GM19438 (cell line): ENCODE results near the gene NLGN3.

Experiments
- ATAC-seq: cut with Tn5 transposase; IDR thresholded peaks from one replicate; pipeline ENCODE4 v1.9.1; 2021; ENCODE audit warnings: low read depth; ENCODE audit not compliant: unreplicated experiment

NLGN3 gene

DNA sequence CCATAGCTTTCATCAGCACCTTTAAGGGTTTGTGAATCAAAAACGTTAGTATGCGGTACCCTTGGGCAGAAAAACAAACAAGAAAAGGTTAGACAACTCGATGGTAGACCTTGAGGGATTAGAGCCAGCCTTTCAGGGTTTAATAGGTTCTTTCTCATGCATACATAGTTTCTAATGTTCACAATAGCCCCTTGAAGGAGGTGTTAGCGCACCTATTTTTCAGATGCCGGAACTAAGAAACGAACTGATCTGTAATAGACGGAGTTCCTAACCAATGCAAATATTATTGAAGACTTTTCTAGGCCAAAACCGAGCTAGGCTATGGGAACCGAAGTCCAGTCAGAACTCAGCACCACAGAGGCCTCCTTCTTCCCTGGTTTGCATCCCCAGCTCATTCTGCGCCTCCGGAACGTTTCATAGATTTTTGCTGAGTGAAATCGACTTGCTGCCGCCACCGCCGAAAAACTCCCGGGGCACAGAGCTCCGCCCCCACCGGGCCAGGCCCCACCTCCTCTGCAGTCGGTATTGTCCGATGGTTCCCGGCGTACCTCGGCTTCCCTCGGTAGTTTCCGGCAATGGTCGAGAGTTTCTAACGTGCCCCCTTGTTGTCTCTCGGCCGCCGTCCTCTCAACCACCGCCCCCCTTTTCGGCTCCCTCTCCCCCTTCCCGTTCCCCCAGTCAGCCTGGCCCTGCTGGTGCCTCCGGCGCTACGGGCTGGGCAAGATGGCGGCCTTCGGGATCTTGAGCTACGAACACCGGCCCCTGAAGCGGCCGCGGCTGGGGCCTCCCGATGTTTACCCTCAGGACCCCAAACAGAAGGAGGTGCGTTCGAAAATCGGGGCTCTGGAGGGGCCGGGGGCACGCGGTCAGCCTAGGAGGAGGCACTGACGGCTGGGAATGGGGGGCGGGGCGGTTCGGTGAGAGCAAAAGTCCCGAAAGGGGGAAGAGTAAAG, 26.3 kb upstream of the NLGN3 start, which contains the start of gene MED12:
Gene MED12 (plus strand): TSS at position 565 of the 953 bp plus-strand sequence. CDS start 159 bp downstream, at position 724.
- ATAC-seq, result peak; percentile 94

DNA sequence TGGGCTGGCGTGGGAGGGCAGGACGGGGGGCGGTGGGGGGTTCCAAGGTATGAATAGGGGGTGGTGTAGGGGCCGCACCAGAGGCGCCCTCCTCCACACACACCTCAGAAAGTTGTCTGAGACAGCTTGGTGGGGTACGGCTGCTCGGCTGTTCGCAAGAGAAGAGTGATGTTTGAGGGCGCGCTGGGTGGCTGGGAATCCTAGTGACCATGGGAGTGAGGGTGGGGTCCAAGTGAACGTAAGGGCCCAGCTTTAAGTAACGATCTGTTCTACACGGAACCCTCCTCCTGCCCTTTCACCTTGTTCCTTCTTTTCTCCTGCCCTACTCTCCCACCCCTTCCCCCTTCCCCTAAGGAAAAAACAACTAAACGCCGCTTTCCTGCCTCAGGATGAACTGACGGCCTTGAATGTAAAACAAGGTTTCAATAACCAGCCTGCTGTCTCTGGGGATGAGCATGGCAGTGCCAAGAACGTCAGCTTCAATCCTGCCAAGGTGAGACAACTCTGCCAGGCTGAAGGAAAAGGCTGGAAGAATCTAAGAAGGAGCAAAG, 25.6 kb upstream of the NLGN3 start:
- ATAC-seq, result peak; percentile 25

DNA sequence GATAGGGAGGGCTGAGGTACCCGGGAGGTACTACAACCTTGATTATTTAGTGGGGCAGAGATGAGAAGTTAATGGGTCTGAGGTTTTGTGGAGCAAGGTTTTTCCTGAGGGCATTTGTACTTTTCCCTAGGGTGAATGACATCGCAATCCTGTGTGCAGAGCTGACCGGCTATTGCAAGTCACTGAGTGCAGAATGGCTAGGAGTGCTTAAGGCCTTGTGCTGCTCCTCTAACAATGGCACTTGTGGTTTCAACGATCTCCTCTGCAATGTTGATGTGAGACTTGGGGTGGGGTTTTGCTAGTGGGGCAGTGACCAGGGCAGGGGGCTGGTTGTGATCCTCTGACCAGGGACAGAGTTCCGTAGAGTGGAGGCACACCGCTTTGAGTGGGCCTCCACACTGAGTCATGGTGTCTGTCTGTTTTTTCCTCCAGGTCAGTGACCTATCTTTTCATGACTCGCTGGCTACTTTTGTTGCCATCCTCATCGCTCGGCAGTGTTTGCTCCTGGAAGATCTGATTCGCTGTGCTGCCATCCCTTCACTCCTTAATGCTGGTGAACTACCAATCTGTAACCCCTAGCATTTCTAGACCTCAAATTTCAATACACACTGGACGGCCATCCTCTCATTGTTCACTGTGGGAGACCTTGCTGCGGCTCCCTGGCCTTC, 16.3 kb upstream of the NLGN3 start:
- ATAC-seq, result no peak

DNA sequence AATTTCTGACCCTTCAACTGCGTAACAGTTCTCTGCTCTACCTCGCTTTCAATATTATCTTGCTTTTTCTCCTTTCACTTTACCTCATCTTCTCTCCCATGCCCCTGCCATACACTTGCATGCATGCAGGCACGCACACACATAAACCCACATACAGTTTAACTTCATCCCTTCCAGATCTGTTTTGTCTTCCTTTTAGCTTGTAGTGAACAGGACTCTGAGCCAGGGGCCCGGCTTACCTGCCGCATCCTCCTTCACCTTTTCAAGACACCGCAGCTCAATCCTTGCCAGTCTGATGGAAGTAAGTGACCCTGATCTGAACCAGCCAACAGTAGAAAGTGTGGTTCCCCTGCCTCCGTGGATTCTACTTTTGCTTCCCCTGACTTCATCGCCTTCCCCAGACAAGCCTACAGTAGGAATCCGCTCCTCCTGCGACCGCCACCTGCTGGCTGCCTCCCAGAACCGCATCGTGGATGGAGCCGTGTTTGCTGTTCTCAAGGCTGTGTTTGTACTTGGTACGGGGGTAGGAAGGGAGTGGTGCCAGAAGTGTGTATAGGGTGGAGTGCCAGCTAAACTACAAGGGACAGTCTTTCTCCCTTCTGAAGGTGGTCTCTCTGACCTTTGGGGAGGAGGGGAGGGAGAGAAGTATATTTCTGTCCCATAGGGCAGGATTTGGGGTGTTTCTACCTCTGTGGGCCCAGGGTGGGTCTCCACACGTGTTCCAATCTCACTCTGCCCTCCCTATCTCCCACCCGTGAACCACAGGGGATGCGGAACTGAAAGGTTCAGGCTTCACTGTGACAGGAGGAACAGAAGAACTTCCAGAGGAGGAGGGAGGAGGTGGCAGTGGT, 15.5 kb upstream of the NLGN3 start:
- peak; percentile 64 for ATAC-seq

DNA sequence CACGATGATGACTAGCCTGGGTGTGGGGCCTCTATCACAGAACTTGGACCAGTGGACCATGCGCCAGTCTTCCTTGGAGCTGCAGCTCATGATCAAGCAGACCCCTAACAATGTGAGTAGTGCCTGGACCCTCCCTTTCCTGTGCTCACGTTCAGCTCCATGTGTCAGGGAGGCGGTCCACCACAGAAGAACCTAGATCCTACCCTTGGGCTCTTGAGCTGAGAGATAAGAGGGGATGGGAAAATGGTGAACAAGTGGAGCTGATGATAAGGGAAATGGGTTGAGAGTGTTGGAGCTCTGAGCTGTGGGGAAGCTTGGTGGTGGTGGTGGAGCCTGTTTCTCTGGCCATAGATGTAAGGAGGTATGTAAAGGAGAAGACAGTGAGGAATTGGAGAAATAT, 13.1 kb upstream of the NLGN3 start:
- ATAC-seq, result no peak

DNA sequence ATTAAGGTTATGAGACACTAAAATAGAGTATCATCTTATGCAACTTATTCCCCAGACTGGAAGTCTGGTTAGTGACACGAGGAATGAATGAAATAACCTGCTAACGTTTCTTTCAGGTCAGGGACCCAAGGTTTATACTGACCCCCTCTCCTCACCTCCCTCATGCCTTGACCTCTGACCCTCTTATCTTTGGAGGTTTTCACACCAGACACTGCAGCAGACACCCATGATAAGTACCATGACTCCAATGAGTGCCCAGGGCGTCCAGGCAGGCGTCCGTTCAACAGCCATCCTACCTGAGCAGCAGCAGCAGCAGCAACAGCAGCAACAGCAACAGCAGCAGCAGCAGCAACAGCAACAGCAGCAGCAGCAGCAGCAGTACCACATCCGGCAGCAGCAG, 4.2 kb upstream of the NLGN3 start:
- ATAC-seq, result no peak

DNA sequence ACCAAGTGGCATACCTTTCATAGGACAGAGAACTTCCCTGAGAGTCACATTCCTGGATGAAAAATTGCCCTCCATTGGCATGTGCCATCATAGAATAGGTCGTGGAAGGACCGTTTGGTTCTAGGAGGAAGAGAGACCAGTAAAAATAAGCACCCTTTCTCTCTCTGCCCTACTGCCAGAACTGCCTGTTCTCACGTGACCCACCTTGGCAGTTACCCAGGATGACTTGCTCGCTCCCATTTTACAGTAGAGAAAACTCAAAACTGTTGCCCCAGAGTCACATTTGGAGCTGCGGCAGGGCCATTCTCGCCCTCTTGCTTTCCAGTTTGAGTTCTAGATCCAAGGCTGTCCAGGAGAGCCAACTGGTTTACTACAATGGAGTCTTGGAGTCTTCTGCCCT, 1.1 kb upstream of the NLGN3 start:
- ATAC-seq, result no peak

DNA sequence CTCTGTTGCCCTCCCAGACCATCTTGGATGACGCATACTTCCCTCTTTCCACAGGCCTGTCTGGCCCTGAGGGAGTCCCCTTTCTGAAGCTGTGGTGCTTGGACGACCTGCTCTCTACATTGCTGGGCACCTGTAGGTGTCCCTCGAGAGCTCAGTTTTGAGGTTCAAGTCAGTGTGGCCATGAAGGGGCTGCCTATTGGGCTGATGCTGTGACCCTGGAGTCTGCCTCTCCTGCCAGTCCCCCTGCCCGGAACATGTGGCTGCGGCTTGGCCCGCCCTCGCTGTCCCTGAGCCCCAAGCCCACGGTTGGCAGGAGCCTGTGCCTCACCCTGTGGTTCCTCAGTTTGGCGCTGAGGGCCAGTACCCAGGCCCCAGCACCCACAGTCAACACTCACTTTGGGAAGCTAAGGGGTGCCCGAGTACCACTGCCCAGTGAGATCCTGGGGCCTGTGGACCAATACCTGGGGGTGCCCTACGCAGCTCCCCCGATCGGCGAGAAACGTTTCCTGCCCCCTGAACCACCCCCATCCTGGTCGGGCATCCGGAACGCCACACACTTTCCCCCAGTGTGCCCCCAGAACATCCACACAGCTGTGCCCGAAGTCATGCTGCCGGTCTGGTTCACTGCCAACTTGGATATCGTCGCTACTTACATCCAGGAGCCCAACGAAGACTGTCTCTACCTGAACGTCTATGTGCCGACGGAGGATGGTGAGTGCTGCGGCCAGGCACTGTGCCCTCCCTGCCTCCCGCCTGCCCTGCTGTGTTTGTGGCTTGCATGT, 3.0 kb downstream of the NLGN3 start:
- no peak for ATAC-seq

DNA sequence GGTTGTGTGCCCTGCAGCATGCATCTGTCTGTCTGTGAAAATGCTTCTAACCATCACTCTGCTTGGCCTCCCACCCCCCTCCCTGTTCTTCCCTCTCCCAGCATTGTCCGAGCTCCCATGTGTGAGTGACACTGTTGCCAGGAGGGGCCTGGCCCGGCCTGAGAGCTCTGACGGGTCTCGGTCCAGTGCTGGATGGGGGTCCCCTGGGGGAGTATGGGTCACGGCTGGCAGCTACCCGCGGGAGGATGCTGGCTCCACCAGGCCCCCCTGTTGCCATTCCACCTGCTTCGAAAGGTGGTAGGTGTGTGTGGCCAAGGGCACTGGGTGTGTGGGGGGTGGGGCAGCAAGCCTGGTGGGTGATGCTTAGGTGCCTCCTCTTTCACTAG, 3.6 kb downstream of the NLGN3 start:
- ATAC-seq, result no peak

DNA sequence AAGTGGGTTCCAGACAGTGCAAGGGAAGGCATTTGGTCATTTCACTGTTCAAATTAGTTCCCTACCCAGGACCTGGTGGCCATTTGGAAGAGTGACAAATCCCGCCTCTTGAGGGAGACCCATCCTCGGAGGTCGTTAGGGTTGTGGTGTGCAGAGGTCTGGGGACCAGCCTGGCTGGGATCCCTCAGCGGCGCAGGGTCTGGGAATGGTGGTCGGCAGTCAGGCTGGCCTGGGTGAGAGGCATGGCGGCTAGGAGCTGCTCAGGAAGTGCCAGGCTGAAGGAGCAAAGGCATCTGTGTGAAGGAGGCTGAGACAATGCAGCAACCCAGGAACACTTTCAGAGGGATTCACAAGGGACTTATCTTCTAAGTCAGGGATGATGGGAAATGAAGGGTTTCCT, 6.7 kb downstream of the NLGN3 start:
- no peak for ATAC-seq

DNA sequence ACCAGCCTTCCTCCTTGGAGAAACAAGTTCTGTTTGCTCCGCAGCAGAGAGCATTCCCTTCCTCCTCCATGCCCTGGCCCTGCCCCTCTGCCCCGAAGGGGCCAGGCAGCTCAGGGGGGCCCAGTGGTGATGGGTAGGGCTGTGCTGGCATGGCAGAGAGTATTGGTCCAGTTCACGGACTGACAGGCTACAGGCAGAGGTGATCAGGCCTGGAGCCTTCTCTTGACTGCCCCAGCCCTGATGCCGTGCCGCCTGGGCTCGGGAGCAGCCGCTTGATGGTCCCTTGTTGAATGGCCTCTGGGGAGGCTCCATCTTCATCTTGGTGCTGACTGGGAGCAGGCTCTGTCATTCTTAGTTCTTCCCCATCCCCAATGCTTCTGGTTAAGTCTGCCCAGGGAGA, 9.6 kb downstream of the NLGN3 start:
- ATAC-seq, result no peak

DNA sequence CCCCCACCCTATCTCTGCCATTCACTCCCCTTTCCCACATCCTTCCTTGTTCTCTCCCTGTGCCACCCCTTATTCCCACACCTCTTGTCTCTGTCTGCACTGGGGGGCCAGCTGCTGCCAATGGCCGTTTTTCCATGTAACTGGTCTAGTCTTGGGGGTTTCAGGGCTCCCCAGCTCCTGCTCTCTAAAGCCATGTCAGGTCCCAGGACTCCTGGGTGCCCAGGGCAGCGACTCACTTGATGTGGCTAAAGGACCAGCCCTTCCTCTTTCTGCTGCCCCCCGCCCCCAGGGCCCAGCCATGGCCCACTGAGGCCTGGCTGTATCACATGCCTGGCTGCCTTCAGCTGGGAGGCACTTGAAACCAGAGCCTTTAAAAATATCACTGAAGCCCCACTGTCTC, 10.0 kb downstream of the NLGN3 start:
- no peak for ATAC-seq

DNA sequence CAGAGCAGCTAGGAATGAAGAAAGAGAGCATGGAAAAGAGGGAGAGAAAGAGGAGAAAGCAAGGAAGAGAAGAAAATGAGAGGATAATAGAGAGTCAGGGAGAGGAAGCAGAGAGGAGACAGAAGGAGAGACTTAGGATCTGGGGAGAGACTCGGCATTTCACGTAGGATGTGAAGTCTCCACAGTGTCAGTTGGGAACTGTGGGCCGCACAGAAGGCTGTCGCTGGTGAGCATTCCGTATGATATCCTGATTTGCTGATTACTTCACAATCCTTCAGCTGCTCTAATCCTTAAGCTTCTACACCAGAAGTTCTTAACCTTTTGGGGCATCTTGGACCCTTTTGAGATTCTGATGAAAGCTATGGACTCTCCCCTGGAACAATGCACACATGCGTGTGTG, 14.0 kb downstream of the NLGN3 start:
- no peak for ATAC-seq

DNA sequence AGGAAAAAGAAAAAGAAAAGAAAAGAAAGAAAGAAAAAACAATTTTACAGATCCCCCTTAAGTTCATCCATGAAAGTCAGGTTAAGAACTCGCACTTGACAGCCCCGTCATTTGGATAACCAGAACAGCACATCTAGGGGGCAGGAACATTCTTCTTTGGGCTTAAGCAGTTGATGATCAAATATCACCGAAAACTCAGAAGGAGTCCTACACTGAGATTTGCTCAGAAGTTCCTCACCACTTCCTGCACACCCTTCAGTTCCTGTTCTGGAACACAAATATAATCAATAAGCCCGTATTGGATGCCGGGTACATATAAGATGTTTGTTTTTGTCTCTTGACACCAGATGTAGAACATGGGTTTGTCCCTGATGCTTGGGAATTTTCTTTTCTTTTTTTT, 14.7 kb downstream of the NLGN3 start:
- no peak for ATAC-seq

DNA sequence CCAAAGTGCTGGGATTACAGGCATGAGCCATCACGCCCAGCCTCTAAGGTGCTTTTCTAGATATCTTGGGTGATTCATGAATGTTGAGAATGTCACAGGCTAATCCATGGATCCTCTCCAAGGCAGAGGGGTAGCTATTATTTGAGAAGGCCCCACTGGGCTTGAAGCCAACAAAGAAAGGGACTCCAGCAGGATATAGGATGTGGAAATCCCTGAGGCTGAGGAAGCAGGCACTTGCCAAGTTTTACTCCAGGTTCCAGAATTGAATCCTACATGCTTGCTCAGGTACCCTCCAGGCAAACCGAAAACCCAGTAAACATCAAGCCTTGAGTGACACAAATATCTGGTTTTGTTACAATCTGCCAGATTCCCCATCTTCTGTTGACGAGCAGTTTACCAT, 15.8 kb downstream of the NLGN3 start:
- ATAC-seq, result no peak

DNA sequence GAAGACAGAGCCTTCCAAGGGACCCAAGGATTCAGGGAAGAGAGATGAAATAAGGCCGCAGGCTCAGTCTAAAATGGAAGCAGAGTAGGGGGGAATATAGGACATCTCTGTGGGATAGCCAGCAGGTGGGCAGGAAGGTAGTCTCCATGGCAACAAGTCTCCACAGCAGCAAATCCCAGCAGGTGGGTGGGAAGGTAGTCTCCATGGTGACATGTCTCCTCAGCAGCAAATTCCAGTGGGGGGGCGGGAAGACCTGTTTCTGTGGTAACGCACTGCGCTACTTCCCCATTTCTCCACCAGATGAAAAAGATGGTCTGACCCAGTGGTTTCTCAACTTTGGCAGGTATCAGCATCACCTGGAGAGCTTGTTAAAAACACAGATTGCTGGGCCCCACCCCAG, 18.3 kb downstream of the NLGN3 start:
- ATAC-seq, result no peak

DNA sequence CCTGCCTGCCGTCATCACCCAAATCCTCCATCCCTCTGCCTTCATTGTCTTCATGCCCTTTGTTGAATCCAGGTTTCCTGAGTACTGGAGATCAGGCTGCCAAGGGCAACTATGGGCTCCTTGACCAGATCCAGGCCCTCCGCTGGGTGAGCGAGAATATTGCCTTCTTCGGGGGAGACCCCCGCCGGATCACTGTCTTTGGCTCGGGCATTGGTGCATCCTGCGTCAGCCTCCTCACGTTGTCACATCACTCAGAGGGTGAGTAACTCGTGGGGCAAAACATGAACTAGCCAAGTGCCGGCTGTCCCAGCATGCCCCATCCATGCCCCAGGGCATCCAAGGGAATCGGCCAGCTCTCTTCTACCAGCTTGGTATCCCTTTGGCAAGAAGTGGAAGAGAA, 19.4 kb downstream of the NLGN3 start:
- no peak for ATAC-seq

DNA sequence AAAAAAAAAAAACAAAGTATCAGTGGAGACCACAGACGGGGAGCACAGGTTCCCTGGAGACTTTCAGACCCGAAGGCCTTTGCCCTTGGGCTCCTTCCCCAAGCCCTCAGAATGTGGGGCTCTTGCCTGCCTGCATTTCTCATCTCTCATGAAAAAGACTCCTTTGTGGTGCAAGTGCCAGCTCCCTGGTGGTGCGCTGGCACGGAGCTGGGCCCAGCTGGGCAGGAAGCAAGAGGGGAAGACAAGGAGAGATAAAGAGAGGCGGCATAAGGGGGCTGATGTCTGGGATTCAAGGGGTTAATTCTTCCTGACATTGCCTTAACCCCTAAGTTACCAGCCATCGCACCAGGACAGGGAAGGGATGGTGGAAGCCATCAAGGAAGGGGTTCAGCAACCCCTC, 21.8 kb downstream of the NLGN3 start:
- no peak for ATAC-seq

DNA sequence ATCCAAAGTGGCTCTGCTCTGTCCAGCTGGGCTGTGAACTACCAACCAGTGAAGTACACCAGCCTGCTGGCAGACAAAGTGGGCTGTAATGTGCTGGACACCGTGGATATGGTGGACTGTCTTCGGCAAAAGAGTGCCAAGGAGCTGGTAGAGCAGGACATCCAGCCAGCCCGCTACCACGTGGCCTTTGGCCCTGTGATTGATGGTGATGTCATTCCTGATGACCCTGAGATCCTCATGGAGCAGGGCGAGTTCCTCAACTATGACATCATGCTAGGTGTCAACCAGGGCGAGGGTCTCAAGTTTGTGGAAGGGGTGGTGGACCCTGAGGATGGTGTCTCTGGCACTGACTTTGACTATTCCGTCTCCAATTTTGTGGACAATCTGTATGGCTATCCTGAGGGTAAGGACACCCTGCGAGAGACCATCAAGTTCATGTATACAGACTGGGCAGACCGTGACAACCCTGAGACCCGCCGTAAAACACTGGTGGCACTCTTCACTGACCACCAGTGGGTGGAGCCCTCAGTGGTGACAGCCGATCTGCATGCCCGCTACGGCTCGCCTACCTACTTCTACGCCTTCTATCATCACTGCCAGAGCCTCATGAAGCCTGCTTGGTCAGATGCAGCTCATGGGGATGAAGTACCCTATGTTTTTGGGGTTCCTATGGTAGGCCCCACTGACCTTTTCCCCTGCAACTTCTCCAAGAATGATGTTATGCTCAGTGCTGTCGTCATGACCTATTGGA, 22.6 kb downstream of the NLGN3 start:
- ATAC-seq, result no peak
